Activated naive CD4-positive, alpha-beta T cell (primary cell): ENCODE measurements around the gene ANKRD24.
"Not testable (repeated sequence)": the region's sequence is repeated elsewhere in the genome, so short reads cannot be mapped to it uniquely, and the experiment has no call there.

Experiments
- DNase-seq, 4 experiments: peaks; one replicate each; lab custom pipeline; 2025; lab: John Stamatoyannopoulos, UW

Gene ANKRD24

GRCh38 chr19:4182084-4182810 lies at the start of gene ANKRD24, which contains the start of gene SIRT6:
TSS of gene ANKRD24 (plus strand) at chr19:4182689. CDS start at chr19:4186426, 3,737 bp downstream.
TSS of gene SIRT6 (minus strand) at chr19:4182563. CDS start at chr19:4182539, 24 bp downstream.
- peak; percentile 82 to 95 (median 90) for DNase-seq

- no peak for DNase-seq
Observed at GRCh38 chr19:4134351-4134750, 48.1 kb upstream of the ANKRD24 start.

- DNase-seq: not testable (repeated sequence)
Observed at GRCh38 chr19:4135386-4135785, 47.1 kb upstream of the ANKRD24 start.

GRCh38 chr19:4136680-4137088 lies 45.8 kb upstream of the ANKRD24 start:
- no peak for DNase-seq

- DNase-seq: no peak
Observed at GRCh38 chr19:4138445-4138844, 44.0 kb upstream of the ANKRD24 start.

- DNase-seq: peak; percentile 85 to 87 (median 86)
Observed at GRCh38 chr19:4139614-4140236, 42.8 kb upstream of the ANKRD24 start.

- no peak for DNase-seq
Observed at GRCh38 chr19:4140237-4140711, 42.2 kb upstream of the ANKRD24 start.

GRCh38 chr19:4142916-4143315 lies 39.6 kb upstream of the ANKRD24 start:
- DNase-seq: not testable (repeated sequence)

- no peak for DNase-seq
Observed at GRCh38 chr19:4144666-4145249, 37.7 kb upstream of the ANKRD24 start.

- DNase-seq: no peak
Observed at GRCh38 chr19:4149518-4150288, 32.8 kb upstream of the ANKRD24 start.

GRCh38 chr19:4151623-4152022 lies 30.9 kb upstream of the ANKRD24 start:
- no peak for DNase-seq

- no peak for DNase-seq
Observed at GRCh38 chr19:4152241-4152998, 30.1 kb upstream of the ANKRD24 start.

GRCh38 chr19:4154571-4155312 lies 27.7 kb upstream of the ANKRD24 start:
- DNase-seq: no peak

GRCh38 chr19:4157164-4157563 lies 25.3 kb upstream of the ANKRD24 start:
- no peak for DNase-seq

- not testable (repeated sequence) for DNase-seq
Observed at GRCh38 chr19:4157971-4158370, 24.5 kb upstream of the ANKRD24 start.

GRCh38 chr19:4161415-4162077 lies 20.9 kb upstream of the ANKRD24 start:
- DNase-seq: no peak

- DNase-seq: no peak
Observed at GRCh38 chr19:4164262-4164661, 18.2 kb upstream of the ANKRD24 start.

GRCh38 chr19:4171676-4172075 lies 10.8 kb upstream of the ANKRD24 start:
- no peak for DNase-seq

GRCh38 chr19:4172861-4173473 lies 9.5 kb upstream of the ANKRD24 start:
- DNase-seq: peak; percentile 18 to 68 (median 52)
